GM19240 (cell line): ENCODE measurements around the gene HLA-F.

Experiments
- DNase-seq: peaks from one replicate; pipeline ENCODE4 v3.0.0; 2011; ENCODE audit warnings: low spot score; ENCODE audit not compliant: insufficient read length

Gene HLA-F

GRCh38 chr6:29759457-29759856 is 36.2 kb downstream of the HLA-F start:
- DNase-seq: no peak

- no peak for DNase-seq
These were observed 37.1 kb downstream of the HLA-F start for GRCh38 chr6:29760328-29760727.

DNA sequence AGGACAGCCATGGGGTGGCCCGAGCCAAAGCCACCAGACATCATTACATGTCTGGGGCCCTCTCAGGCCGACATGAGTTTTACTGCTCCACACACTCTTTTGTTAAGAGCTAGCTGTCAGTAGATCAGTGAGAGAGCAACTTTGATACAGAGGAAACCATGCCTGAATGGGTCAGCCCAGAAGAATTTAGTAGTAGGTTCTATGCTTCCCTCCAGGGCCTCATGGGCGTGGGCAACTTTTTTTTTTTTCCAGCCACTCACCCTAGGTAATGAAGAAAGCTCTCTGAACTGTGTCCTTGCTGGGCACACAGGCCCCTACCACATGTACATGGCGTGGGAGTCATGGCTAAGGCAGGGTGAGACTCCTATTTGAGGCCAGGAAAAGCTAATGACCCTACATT is 38.8 kb downstream of the HLA-F start:
- DNase-seq: no peak

DNA sequence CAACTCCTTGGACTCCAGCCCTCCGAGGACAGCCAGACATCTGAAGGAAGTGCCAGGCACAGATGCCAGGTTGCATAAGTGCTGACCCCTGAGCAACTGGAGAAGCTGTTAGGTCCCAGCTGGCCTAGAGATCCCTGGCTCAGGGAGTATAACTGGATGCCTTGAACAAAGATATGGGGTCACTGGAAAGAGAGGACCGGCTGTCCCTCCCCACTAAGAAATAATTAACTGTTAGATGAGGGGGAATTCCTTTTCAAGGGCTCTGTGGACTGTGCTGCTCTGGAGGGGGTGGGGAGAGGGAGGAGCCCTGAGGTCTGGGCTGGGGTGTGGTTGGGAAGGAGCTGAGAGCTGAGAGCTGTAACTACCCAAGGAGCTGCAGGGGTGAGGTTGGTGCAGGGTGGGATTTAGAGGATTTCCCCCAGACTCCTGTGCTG is 39.6 kb downstream of the HLA-F start:
- DNase-seq: no peak

GRCh38 chr6:29763491-29764289 is 40.5 kb downstream of the HLA-F start:
- DNase-seq: no peak

DNA sequence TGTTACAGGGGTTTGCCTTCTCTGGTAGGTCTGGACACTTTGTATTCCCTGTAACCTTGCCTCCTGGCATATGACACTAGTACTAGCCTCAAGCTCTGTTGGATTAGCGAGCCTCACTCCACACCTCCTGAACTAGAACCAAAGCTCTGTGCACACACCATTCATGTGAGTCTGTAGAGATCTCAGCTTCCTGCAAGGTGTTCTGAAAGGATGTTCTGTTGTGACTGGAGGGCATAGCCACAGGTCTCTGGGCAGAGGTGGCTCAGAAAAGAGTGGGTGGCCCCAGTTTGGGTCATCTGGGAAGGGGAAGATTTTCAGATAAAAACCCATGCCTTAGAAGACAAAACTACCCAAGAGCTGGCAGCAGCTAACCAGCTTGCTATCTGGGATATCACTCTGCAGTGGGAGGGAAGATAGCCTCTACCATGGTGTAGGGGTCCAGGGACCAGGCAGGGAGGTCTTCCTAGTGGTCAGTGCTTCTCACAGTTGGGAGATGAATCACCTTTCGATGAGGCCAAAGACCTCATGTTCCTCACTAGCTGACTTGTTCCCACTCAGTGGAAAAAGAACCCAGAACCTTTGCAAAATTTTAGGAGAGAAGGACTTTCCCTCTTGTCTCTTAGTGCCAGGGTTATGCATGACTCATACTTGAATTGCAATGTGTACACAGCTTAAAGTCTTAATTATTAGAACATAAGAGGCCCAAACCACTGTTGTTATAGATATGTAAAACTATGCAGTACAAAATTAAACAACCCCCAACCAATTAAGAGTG is 41.4 kb downstream of the HLA-F start:
- DNase-seq: no peak

DNA sequence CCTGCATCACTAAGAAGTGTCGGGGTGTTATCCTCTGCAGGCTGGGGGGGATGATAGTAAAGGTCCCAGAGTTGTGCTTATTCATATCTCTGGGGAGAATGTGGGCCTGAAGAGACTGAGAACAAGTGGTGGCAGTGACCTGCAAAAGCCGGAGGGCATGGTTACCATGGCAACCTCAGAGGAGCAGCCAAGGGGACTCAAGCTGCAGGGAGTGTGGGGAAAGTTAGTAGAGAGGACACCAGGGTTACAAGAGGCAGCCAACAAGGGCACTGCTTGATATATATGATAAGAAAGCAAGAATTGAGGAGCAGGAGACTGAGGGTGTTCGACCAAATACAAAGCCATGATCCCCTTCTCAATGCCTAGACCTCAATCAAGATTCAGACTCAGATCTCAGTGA is 46.1 kb downstream of the HLA-F start:
- no peak for DNase-seq

GRCh38 chr6:29770306-29770705 is 47.1 kb downstream of the HLA-F start:
- DNase-seq: no peak

GRCh38 chr6:29776684-29777083 is 53.5 kb downstream of the HLA-F start:
- no peak for DNase-seq
